ENCODE measurements around the gene GNAQ. TPM values are rescaled to one million over a fixed set of nuclear protein-coding genes. Genes with fewer than 3 reads are reported as not detected.

GNAQ gene
- total RNA-seq, 1 experiment from 2014 or later, result 55.5 TPM

DNA sequence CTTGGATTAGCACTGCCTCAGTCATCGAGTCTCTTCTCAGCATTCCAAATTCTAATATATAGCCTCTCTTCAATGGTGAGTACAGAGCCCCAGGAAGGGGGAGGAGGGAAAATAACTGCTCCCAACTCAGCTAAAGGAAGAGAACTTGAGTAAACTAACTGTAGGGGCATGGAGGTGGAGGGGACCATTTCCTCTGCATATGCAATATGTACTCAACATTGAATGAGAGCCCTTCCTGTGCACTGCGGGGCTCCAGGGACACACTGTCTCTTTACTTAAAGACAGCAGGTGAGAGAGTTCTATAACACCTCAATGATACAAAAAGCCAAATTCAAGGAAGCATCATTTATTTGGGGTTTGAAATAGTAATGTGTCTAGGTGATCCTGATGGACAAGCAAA, 75.1 kb downstream of the GNAQ start (continued):
- TF ChIP-seq NR2C2 (CRISPR knock-in tag; IDR thresholded peaks at IDR 0.05), result no peak
- TF ChIP-seq, protein P1, sequence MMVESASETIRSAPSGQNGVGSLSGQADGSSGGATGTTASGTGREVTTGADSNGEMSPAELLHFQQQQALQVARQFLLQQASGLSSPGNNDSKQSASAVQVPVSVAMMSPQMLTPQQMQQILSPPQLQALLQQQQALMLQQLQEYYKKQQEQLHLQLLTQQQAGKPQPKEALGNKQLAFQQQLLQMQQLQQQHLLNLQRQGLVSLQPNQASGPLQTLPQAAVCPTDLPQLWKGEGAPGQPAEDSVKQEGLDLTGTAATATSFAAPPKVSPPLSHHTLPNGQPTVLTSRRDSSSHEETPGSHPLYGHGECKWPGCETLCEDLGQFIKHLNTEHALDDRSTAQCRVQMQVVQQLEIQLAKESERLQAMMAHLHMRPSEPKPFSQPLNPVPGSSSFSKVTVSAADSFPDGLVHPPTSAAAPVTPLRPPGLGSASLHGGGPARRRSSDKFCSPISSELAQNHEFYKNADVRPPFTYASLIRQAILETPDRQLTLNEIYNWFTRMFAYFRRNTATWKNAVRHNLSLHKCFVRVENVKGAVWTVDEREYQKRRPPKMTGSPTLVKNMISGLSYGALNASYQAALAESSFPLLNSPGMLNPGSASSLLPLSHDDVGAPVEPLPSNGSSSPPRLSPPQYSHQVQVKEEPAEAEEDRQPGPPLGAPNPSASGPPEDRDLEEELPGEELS (CRISPR knock-in tag; IDR thresholded peaks at IDR 0.05), result peak; percentile 32; the same call in 1 of the 2 replicates
- TF ChIP-seq TEAD1 (CRISPR knock-in tag; IDR thresholded peaks at IDR 0.05), result peak; percentile 64; the same call in 1 of the 2 replicates

DNA sequence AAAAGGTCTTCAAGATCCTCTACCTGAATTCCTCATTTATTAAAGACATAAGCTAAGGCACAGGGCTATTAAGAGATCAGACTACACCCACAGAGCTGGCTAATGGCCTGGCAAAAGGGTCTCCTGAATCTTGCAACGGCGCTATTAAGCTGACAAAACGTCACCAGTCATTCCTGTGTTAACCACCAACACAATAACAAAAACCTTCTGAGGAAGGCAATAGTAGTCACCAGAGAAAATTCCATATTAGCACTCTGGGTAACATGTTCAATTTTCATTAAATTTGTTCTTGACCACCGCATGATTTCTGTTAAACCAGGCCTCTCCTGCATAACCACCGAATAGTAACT, 77.0 kb downstream of the GNAQ start:
- ChIA-PET CTCF (interaction anchor here (1.1 kb wide), 1 partner anchor 81 kb away, joined by 3 read pairs; no protein-coding TSS in a partner anchor), POLR2A (no interaction called here)
- no peak overlapping the region for H3K4me3 Mint-ChIP-seq
- no peaks in the 10 kb centered on the region for H3K9me3 Mint-ChIP-seq
- TF ChIP-seq, protein P2, sequence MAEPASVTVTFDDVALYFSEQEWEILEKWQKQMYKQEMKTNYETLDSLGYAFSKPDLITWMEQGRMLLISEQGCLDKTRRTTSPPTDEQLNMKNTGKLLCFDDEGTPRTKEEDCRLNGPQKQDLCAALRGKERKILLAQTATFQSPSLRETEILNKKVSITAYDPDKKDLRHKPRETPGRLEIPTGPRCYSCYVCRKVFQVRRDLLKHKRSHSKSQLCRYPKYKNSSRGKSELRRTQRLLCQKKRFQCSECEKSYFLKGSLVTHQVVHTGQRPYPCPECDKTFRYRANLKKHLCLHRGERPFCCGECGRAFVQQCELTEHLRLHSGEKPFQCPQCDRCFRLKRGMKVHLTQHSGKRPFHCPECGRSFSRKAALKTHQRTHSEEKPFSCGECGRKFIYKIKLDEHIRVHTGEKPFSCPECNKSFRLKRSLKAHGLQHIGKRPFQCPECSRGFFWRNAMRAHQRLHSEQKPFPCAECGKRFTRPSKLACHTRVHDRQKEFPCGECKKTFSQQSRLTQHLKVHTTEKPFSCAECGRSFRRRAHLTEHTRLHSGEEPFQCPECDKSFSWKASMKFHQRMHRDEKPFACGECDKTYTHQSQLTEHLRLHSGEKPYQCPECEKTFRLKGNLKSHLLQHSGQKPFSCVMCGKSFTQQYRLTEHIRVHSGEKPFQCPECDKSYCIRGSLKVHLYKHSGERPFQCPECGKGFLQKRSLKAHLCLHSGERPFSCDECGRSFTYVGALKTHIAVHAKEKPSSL (CRISPR knock-in tag; conservative IDR thresholded peaks at IDR 0.05), result no peak
- TF ChIP-seq, protein P3, sequence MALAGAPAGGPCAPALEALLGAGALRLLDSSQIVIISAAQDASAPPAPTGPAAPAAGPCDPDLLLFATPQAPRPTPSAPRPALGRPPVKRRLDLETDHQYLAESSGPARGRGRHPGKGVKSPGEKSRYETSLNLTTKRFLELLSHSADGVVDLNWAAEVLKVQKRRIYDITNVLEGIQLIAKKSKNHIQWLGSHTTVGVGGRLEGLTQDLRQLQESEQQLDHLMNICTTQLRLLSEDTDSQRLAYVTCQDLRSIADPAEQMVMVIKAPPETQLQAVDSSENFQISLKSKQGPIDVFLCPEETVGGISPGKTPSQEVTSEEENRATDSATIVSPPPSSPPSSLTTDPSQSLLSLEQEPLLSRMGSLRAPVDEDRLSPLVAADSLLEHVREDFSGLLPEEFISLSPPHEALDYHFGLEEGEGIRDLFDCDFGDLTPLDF (CRISPR knock-in tag; IDR thresholded peaks at IDR 0.05), result no peak
- TF ChIP-seq NR2C2 (CRISPR knock-in tag; IDR thresholded peaks at IDR 0.05) (no peak), CREB1 (CRISPR knock-in tag; IDR thresholded peaks at IDR 0.05) (no peak), TCF7 (CRISPR knock-in tag; IDR thresholded peaks at IDR 0.05; ENCODE audit: low read depth) (no peak)
- TF ChIP-seq, protein P4, sequence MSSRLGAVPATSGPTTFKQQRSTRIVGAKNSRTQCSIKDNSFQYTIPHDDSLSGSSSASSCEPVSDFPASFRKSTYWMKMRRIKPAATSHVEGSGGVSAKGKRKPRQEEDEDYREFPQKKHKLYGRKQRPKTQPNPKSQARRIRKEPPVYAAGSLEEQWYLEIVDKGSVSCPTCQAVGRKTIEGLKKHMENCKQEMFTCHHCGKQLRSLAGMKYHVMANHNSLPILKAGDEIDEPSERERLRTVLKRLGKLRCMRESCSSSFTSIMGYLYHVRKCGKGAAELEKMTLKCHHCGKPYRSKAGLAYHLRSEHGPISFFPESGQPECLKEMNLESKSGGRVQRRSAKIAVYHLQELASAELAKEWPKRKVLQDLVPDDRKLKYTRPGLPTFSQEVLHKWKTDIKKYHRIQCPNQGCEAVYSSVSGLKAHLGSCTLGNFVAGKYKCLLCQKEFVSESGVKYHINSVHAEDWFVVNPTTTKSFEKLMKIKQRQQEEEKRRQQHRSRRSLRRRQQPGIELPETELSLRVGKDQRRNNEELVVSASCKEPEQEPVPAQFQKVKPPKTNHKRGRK (CRISPR knock-in tag; IDR thresholded peaks at IDR 0.05; ENCODE audit: borderline replicate concordance), result no peak
- TF ChIP-seq, protein P5, sequence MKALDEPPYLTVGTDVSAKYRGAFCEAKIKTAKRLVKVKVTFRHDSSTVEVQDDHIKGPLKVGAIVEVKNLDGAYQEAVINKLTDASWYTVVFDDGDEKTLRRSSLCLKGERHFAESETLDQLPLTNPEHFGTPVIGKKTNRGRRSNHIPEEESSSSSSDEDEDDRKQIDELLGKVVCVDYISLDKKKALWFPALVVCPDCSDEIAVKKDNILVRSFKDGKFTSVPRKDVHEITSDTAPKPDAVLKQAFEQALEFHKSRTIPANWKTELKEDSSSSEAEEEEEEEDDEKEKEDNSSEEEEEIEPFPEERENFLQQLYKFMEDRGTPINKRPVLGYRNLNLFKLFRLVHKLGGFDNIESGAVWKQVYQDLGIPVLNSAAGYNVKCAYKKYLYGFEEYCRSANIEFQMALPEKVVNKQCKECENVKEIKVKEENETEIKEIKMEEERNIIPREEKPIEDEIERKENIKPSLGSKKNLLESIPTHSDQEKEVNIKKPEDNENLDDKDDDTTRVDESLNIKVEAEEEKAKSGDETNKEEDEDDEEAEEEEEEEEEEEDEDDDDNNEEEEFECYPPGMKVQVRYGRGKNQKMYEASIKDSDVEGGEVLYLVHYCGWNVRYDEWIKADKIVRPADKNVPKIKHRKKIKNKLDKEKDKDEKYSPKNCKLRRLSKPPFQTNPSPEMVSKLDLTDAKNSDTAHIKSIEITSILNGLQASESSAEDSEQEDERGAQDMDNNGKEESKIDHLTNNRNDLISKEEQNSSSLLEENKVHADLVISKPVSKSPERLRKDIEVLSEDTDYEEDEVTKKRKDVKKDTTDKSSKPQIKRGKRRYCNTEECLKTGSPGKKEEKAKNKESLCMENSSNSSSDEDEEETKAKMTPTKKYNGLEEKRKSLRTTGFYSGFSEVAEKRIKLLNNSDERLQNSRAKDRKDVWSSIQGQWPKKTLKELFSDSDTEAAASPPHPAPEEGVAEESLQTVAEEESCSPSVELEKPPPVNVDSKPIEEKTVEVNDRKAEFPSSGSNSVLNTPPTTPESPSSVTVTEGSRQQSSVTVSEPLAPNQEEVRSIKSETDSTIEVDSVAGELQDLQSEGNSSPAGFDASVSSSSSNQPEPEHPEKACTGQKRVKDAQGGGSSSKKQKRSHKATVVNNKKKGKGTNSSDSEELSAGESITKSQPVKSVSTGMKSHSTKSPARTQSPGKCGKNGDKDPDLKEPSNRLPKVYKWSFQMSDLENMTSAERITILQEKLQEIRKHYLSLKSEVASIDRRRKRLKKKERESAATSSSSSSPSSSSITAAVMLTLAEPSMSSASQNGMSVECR (CRISPR knock-in tag; IDR thresholded peaks at IDR 0.05; ENCODE audit: borderline replicate concordance), result no peak
- no peaks in the 10 kb centered on the region for H3K27me3 Mint-ChIP-seq (ENCODE audit: low read depth)
- no peaks in the 10 kb centered on the region for H3K36me3 Mint-ChIP-seq
- no peak for DNase-seq (ENCODE audit: low spot score)
- H3K4me1 Mint-ChIP-seq, result peaks cover 82% of the 10 kb centered on the region
- peak overlapping the region; percentile 55; the same call in 1 of the 2 replicates for H3K27ac Mint-ChIP-seq
- ATAC-seq, result no peak

DNA sequence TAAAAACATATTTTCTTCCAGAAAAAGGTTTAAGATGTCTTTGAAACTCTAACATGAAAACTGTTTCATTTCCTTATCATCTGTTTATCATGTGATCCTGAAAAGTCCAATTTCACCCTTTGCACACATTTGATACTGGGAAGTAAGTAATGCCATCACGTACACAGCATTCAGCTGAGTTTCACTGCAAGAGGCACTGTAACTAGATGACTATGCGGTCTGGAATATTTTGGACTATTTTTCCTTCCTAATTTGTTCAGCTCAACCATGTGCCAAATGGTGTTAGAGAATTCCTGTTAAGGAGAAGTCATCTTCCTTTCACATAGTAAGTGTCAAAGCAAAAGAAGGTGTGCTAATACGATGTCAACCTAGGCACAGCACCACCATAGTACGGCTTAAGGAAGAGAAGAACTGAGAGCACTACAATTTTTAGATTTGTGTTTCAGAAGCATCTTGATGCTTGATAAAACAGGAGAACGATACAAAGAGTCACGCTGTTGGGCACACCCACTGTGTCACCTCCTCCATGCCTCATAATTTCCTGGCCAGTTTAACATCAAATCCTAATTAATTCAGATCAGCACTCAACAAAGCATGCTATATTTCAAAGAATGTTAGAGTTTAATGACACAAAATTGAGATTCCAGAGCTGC, 77.5 kb downstream of the GNAQ start:
- no peak overlapping the region for H3K4me3 Mint-ChIP-seq
- H3K4me1 Mint-ChIP-seq, result peaks cover 84% of the 10 kb centered on the region
- H3K9me3 Mint-ChIP-seq, result no peaks in the 10 kb centered on the region
- no peaks in the 10 kb centered on the region for H3K36me3 Mint-ChIP-seq
- CTCF ChIA-PET, result interaction anchor here (1.1 kb wide), 1 partner anchor 81 kb away, joined by 3 read pairs; no protein-coding TSS in a partner anchor
- no peak for TF ChIP-seq FOXP1 (CRISPR knock-in tag; IDR thresholded peaks at IDR 0.05; ENCODE audit: borderline replicate concordance)
- POLR2A ChIA-PET, result no interaction called here
- H3K27ac Mint-ChIP-seq, result peak overlapping the region; percentile 55
- H3K27me3 Mint-ChIP-seq (ENCODE audit: low read depth), result no peaks in the 10 kb centered on the region
- DNase-seq (ENCODE audit: low spot score) (no peak), ATAC-seq (no peak)

Data from WTC11 (cell line).